Caco-2 (cell line): Measurements from ENCODE around the gene CMYA5. TPM values are rescaled to one million over a fixed set of nuclear protein-coding genes. Genes with fewer than 3 reads are reported as not detected.

ENCODE experiments used
- BruUV-seq: library from RNA; stranded (reverse); fragments of 400-500 nt; replicated peaks from 2 replicates; lab custom pipeline; 2021; lab: Mats Ljungman, UMichigan
- CTCF ChIA-PET: fragments of 300-600 bp; sonication (Branson Sonifier 250); formaldehyde crosslinking; loops from one replicate; lab custom pipeline; 2022; ENCODE audit warnings: antibody characterized with exemption; lab: Charles Lee
- POLR2A ChIA-PET: fragments of 300-600 bp; sonication (Branson Sonifier 250); formaldehyde crosslinking; loops from one replicate; lab custom pipeline; 2022; ENCODE audit warnings: antibody characterized with exemption; lab: Charles Lee
- DNase-seq, 2 experiments: peaks; one replicate each; pipeline versions ENCODE4 v3.0.0 to v3.0.0-alpha.2; 2020 to 2022
- H3K27me3 ChIP-seq: replicated peaks from 2 replicates; pipeline ENCODE4 v1.6.0; 2011; ENCODE audit warnings: low read length; ENCODE audit not compliant: control insufficient read depth, insufficient read depth
- H3K36me3 ChIP-seq: 2 replicates; pipeline ENCODE4 v1.5.1; 2011; ENCODE audit warnings: low read length; ENCODE audit not compliant: control insufficient read depth, insufficient read depth
- H3K4me1 ChIP-seq: fragments of 250-450 bp; sonication (Bioruptor Pico); 2 replicates; pipeline ENCODE4 v1.5.1; 2020; ENCODE audit warnings: mild to moderate bottlenecking
- H3K4me3 ChIP-seq: 2 replicates; pipeline ENCODE4 v1.5.1; 2011; ENCODE audit warnings: low read depth, mild to moderate bottlenecking, control low read depth, low read length
- H3K9me3 ChIP-seq: fragments of 250-450 bp; sonication (Bioruptor Pico); 2 replicates; pipeline ENCODE4 v1.5.1; 2020; ENCODE audit warnings: mild to moderate bottlenecking, moderate library complexity
- H3K27ac Mint-ChIP-seq: one replicate; pipeline ENCODE4 v1.8.0; 2022; ENCODE audit warnings: mixed read lengths; ENCODE audit not compliant: unreplicated experiment
- H3K27me3 Mint-ChIP-seq: one replicate; pipeline ENCODE4 v1.8.0; 2022; ENCODE audit warnings: mixed read lengths; ENCODE audit not compliant: insufficient read depth, unreplicated experiment
- H3K36me3 Mint-ChIP-seq: one replicate; pipeline ENCODE4 v1.8.0; 2022; ENCODE audit warnings: mild to moderate bottlenecking, mixed read lengths; ENCODE audit not compliant: insufficient read depth, unreplicated experiment
- H3K4me1 Mint-ChIP-seq: one replicate; pipeline ENCODE4 v1.8.0; 2022; ENCODE audit warnings: low read depth, mixed read lengths; ENCODE audit not compliant: unreplicated experiment
- H3K4me3 Mint-ChIP-seq: one replicate; pipeline ENCODE4 v1.8.0; 2022; ENCODE audit warnings: mild to moderate bottlenecking, moderate library complexity, mixed read lengths; ENCODE audit not compliant: unreplicated experiment
- H3K9me3 Mint-ChIP-seq: one replicate; pipeline ENCODE4 v1.8.0; 2022; ENCODE audit warnings: mixed read lengths; ENCODE audit not compliant: unreplicated experiment
- intact Hi-C: fragments of 100-400 bp; cut with micrococcal nuclease; formaldehyde crosslinking; loops from one replicate; pipeline ENCODE4 v1.10.0; 2022; ENCODE audit not compliant: unreplicated experiment
- total RNA-seq: library from RNA; stranded (reverse); gene quantifications from 2 replicates; pipeline ENCODE4 v1.2.3, GENCODE V29; 2022
- TF ChIP-seq, protein P1 (sequence below), 2 experiments: fragments of 200-600 bp in 1 of 2; IDR thresholded peaks; 1 replicate in 1 of 2; 2 replicates in 1 of 2; pipeline versions ENCODE4 v1.5.1 to v1.8.0; 2011 to 2022; ENCODE audit warnings: antibody characterized with exemption in 1 of 2, control low read depth in 1 of 2, inconsistent platforms in 1 of 2, low read depth in 1 of 2, low read length in 1 of 2, mild to moderate bottlenecking in 1 of 2, moderate library complexity in 1 of 2; ENCODE audit not compliant: insufficient read depth in 1 of 2, severe bottlenecking in 1 of 2, unreplicated experiment in 1 of 2

The CMYA5 gene
- total RNA-seq, 1 experiment from 2014 or later: 0.39 TPM

DNA sequence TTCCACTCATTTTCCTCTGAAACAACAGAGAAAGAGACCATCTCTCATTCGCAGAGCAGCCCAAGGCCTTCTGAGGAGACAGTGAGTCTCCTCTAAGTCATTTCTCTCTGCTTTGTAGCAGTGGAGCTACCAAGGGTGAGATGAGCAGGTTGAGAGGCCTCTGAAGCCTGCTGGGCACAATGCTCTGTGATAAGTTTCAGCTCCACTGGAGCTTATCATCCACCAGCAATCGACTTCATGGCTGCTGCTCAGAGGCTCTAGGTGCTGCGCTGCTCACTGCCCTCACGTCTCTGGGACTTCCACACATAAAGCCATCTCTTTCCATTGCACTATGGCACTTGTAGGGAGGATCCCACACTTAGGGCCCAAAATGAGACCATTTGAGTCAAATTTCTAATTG is 96.3 kb downstream of the CMYA5 start:
- Histone ChIP-seq H3K9me3 (peaks cover 3% of the 10 kb centered on the region; the same call in 1 of the 2 replicates), H3K27me3 (no peaks in the 10 kb centered on the region), H3K4me3 (no peak overlapping the region), H3K36me3 (no peaks in the 10 kb centered on the region), H3K4me1 (0 out of 2 replicates have a peak, but pooled peaks cover 7% of the 10 kb centered on the region)
- Mint-ChIP-seq H3K4me3 (peak overlapping the region; percentile 73), H3K9me3 (no peaks in the 10 kb centered on the region), H3K36me3 (no peaks in the 10 kb centered on the region), H3K27ac (peak overlapping the region; percentile 59), H3K27me3 (no peaks in the 10 kb centered on the region), H3K4me1 (no peaks in the 10 kb centered on the region)
- TF ChIP-seq, protein P1, sequence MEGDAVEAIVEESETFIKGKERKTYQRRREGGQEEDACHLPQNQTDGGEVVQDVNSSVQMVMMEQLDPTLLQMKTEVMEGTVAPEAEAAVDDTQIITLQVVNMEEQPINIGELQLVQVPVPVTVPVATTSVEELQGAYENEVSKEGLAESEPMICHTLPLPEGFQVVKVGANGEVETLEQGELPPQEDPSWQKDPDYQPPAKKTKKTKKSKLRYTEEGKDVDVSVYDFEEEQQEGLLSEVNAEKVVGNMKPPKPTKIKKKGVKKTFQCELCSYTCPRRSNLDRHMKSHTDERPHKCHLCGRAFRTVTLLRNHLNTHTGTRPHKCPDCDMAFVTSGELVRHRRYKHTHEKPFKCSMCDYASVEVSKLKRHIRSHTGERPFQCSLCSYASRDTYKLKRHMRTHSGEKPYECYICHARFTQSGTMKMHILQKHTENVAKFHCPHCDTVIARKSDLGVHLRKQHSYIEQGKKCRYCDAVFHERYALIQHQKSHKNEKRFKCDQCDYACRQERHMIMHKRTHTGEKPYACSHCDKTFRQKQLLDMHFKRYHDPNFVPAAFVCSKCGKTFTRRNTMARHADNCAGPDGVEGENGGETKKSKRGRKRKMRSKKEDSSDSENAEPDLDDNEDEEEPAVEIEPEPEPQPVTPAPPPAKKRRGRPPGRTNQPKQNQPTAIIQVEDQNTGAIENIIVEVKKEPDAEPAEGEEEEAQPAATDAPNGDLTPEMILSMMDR (IDR thresholded peaks at IDR 0.05; ENCODE audit: insufficient read depth in 1 of 2, low read depth in 1 of 2, low read length in 1 of 2, severe bottlenecking in 1 of 2, unreplicated experiment in 1 of 2): no peak
- intact Hi-C loops: no loop called here
- ChIA-PET CTCF (no interaction called here), POLR2A (interaction anchor here (0.6 kb wide), 1 partner anchor 169 kb away, joined by 5 read pairs; no protein-coding TSS in a partner anchor)
- no peak for DNase-seq
- BruUV-seq: no TSS peak

DNA sequence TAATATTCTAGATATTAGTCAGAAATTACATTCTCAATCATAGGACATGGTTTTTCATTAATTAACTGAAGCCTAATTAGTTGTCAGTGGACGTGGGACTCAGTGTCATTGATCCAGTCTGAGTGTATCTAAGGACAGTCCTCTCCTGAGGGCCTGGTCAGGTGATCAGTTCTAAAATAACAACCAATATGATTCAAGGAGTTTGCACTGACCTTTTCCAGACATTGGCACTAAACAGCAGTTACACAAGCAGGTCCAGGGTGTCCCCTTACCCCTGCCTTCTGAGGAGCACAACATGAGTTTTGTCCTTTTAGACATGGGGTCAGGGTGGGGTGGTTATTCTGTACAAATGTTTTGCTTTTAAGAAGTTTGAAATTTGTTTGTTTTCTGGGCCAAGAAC is 97.8 kb downstream of the CMYA5 start:
- Histone ChIP-seq H3K27me3 (no peaks in the 10 kb centered on the region), H3K9me3 (peaks cover 3% of the 10 kb centered on the region; the same call in 1 of the 2 replicates), H3K36me3 (no peaks in the 10 kb centered on the region), H3K4me1 (0 out of 2 replicates have a peak, but pooled peaks cover 7% of the 10 kb centered on the region), H3K4me3 (no peak overlapping the region)
- ChIA-PET CTCF (no interaction called here), POLR2A (no interaction called here)
- no peak for DNase-seq
- TF ChIP-seq, protein P1 (IDR thresholded peaks at IDR 0.05; ENCODE audit: insufficient read depth in 1 of 2, low read depth in 1 of 2, low read length in 1 of 2, severe bottlenecking in 1 of 2, unreplicated experiment in 1 of 2): no peak
- H3K9me3 Mint-ChIP-seq: no peaks in the 10 kb centered on the region
- BruUV-seq: no TSS peak
- H3K36me3 Mint-ChIP-seq: no peaks in the 10 kb centered on the region
- H3K4me1 Mint-ChIP-seq: no peaks in the 10 kb centered on the region
- H3K27ac Mint-ChIP-seq: no peak overlapping the region
- intact Hi-C loops: no loop called here
- H3K27me3 Mint-ChIP-seq: no peaks in the 10 kb centered on the region
- no peak overlapping the region for H3K4me3 Mint-ChIP-seq

DNA sequence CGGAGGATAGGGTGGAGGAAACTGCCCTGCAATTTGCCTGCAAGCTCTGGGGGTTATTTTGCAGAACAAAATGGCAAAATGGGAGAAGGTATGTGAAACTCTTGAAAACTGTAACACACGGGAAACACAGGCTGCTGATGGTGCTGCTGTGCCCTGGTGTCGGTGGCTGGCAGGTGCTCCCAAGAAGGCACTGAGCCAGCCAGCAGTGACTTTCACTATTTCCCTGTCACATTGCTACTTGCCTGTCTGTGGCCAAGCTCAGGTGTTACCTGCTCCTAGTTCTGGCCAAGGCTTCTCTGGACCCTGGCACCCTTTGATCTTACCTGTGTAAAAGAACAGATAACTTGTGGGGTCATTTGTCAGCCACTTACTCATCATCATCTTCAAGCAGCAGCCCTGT is 102.2 kb downstream of the CMYA5 start:
- no peak overlapping the region for H3K4me3 ChIP-seq
- TF ChIP-seq, protein P1 (IDR thresholded peaks at IDR 0.05; ENCODE audit: insufficient read depth in 1 of 2, low read depth in 1 of 2, low read length in 1 of 2, severe bottlenecking in 1 of 2, unreplicated experiment in 1 of 2): no peak
- no peaks in the 10 kb centered on the region for H3K4me1 ChIP-seq
- H3K27ac Mint-ChIP-seq: no peak overlapping the region
- H3K36me3 ChIP-seq: no peaks in the 10 kb centered on the region
- H3K9me3 ChIP-seq: no peaks in the 10 kb centered on the region
- H3K4me1 Mint-ChIP-seq: no peaks in the 10 kb centered on the region
- H3K36me3 Mint-ChIP-seq: no peaks in the 10 kb centered on the region
- no TSS peak for BruUV-seq
- H3K9me3 Mint-ChIP-seq: no peaks in the 10 kb centered on the region
- no peaks in the 10 kb centered on the region for H3K27me3 Mint-ChIP-seq
- intact Hi-C loops: no loop called here
- ChIA-PET POLR2A (no interaction called here), CTCF (no interaction called here)
- no peaks in the 10 kb centered on the region for H3K27me3 ChIP-seq
- H3K4me3 Mint-ChIP-seq: no peak overlapping the region
- no peak for DNase-seq
